K562 treated with DMSO at 1 percent for 48 hours (cell line): Measurements from ENCODE around the gene SLC2A14. TPM values are rescaled to one million over a fixed set of nuclear protein-coding genes. Genes with fewer than 3 reads are reported as not detected.

ENCODE experiments used
- total RNA-seq: library from RNA; unstranded; fragments of 300-600 nt; gene quantifications from 2 replicates; pipeline ENCODE4 v1.2.3, GENCODE V29; 2022; ENCODE audit warnings: low replicate concordance; ENCODE audit errors: extremely low read depth

Gene SLC2A14
- not detected in 2 replicates for total RNA-seq

GRCh38 chr12:7872566-7873319 lies at the start of gene SLC2A14:
TSS of gene SLC2A14 (minus strand) at chr12:7872915. CDS start at chr12:7869880, 3,035 bp downstream.

GRCh38 chr12:7788884-7789528 lies 83.7 kb downstream of the SLC2A14 start, which contains the start of gene NANOG:
TSS of gene NANOG (plus strand) at chr12:7789402. CDS start at chr12:7789615, 213 bp downstream.

Other genes with a start within 250 kb of the SLC2A14 start
- not detected in 2 replicates for gene APOBEC1, start 207.0 kb downstream of the SLC2A14 start, total RNA-seq
- gene GDF3, start 177.1 kb downstream of the SLC2A14 start, total RNA-seq, result not detected in 2 replicates
- gene DPPA3, start 161.5 kb downstream of the SLC2A14 start, total RNA-seq, result not detected in 2 replicates
- not detected in 2 replicates for gene CLEC4C, start 125.5 kb downstream of the SLC2A14 start, total RNA-seq
- not detected in 2 replicates for gene NANOGNB, start 107.7 kb downstream of the SLC2A14 start, total RNA-seq
- gene NANOG, start 83.5 kb downstream of the SLC2A14 start, total RNA-seq, result not detected in 2 replicates
- gene SLC2A3, start 63.3 kb upstream of the SLC2A14 start, total RNA-seq, result not detected in 2 replicates
- gene FOXJ2, start 159.8 kb upstream of the SLC2A14 start, total RNA-seq, result not detected in 2 replicates
- not detected in 2 replicates for gene C3AR1, start 193.4 kb upstream of the SLC2A14 start, total RNA-seq
- gene NECAP1, start 209.4 kb upstream of the SLC2A14 start, total RNA-seq, result not detected in 2 replicates